Measurements from ENCODE around the gene ADAMTS14. TPM values are rescaled to one million over a fixed set of nuclear protein-coding genes. Genes with fewer than 3 reads are reported as not detected.

ADAMTS14 gene
- total RNA-seq, 1 donor from 2014 or later: 19.4 TPM

DNA sequence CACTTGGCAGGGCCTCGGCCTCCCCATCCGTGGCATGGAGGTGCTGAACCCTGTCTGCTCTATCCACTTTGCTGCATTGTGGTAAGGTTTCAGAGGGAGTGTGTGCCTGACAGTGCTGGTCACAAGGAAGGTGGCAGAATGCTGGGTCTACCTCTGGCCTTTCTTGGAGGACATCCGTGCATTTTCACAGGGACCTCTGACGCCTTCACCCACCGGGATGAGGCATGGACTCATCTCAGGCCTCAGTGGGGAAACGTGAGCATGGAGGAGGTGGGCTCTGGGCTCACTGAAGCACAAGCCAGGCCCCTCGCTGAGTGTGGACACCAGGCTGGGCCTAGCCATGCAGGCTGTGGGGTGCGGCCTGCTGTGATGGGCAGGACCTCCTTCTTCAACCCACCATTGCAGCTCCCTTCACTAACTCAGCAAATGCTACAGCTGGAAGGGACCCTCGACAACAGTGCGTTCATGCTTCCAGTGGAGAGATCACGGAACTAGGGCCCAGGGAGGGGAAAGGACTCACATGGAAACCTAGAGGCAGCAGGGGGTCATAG, 104.2 kb downstream of the ADAMTS14 start:
- DNase-seq (ENCODE audit: low read depth) (no peak), FAIRE-seq (no peak)
- no peak overlapping the region for H3K9ac ChIP-seq (ENCODE audit: low read length)
- Mint-ChIP-seq H3K4me3 (ENCODE audit: unreplicated experiment) (no peak overlapping the region), H3K36me3 (ENCODE audit: low read depth, unreplicated experiment) (peaks cover 2% of the 10 kb centered on the region), H3K27ac (ENCODE audit: unreplicated experiment) (no peak overlapping the region), H3K27me3 (ENCODE audit: low read depth, unreplicated experiment) (peaks cover 44% of the 10 kb centered on the region), H3K4me1 (ENCODE audit: low read depth, unreplicated experiment) (no peaks in the 10 kb centered on the region), H3K9me3 (ENCODE audit: unreplicated experiment) (no peaks in the 10 kb centered on the region)
- no peak overlapping the region for H3K27ac ChIP-seq (ENCODE audit: low read depth, low read length)
- no peaks in the 10 kb centered on the region for H3K4me1 ChIP-seq (ENCODE audit: insufficient read depth, low read length)
- H3K9me3 ChIP-seq (ENCODE audit: insufficient read depth, low read depth, low read length): no peaks in the 10 kb centered on the region
- H3K79me2 ChIP-seq (ENCODE audit: insufficient read depth, low read length): no peaks in the 10 kb centered on the region
- no peaks in the 10 kb centered on the region for H3K36me3 ChIP-seq (ENCODE audit: insufficient read depth, low read length)
- no peak overlapping the region for H3K4me2 ChIP-seq (ENCODE audit: low read length)
- no peaks in the 10 kb centered on the region for H4K20me1 ChIP-seq (ENCODE audit: insufficient read depth, low read length)
- no peaks in the 10 kb centered on the region for H3K27me3 ChIP-seq (ENCODE audit: insufficient read depth, low read length)
- no peak overlapping the region for H3K4me3 ChIP-seq (ENCODE audit: insufficient read depth, low read depth, low read length)
- no peak for TF ChIP-seq EZH2 (IDR thresholded peaks at IDR 0.05; ENCODE audit: insufficient read depth, low read length)
- TF ChIP-seq, protein P1, sequence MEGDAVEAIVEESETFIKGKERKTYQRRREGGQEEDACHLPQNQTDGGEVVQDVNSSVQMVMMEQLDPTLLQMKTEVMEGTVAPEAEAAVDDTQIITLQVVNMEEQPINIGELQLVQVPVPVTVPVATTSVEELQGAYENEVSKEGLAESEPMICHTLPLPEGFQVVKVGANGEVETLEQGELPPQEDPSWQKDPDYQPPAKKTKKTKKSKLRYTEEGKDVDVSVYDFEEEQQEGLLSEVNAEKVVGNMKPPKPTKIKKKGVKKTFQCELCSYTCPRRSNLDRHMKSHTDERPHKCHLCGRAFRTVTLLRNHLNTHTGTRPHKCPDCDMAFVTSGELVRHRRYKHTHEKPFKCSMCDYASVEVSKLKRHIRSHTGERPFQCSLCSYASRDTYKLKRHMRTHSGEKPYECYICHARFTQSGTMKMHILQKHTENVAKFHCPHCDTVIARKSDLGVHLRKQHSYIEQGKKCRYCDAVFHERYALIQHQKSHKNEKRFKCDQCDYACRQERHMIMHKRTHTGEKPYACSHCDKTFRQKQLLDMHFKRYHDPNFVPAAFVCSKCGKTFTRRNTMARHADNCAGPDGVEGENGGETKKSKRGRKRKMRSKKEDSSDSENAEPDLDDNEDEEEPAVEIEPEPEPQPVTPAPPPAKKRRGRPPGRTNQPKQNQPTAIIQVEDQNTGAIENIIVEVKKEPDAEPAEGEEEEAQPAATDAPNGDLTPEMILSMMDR (IDR thresholded peaks at IDR 0.05; ENCODE audit: insufficient read depth, low read depth, low read length): no peak
- H2AFZ ChIP-seq (ENCODE audit: low read depth, low read length): no peak overlapping the region

DNA sequence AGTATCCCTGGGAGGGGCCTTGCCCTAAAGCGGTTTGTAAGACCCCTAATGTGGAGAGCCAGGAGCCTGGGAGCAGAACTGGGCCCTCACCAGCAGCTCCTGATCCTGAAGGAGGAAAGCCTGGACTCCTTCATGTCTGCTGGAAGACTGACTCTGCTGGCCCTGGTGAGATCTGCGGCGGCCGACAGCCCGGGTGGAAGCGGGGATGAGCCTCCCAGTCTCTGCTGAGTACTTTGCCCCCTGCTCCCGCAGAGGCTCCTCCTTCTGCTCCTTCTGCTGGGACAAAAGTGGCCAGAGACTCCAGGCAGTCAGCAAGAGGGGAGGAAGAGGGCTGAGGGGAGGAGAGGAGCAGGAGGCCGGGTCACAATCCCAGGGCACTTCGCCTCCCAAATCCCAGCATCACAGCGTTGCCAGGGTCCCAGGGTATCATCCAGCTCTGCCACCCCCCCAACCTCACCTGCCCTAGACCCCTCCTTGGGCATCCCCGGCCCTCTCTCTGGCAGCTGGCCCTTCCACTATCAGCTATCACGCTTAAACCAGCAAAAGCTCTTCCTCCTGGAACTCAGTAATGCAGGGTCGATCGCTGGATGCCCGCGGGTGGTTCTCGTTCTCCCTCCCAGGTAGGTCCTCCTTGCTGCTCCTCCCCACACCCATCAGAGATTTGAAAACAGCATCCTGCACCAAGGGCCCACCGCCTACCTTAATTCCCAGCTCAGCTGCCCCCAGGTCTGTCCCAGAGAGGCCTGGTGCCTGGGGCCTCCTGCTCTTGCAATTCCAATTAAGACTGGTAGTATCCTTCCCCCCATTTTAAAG, 105.0 kb downstream of the ADAMTS14 start:
- Mint-ChIP-seq H3K36me3 (ENCODE audit: low read depth, unreplicated experiment) (peaks cover 2% of the 10 kb centered on the region), H3K27me3 (ENCODE audit: low read depth, unreplicated experiment) (peaks cover 41% of the 10 kb centered on the region), H3K4me1 (ENCODE audit: low read depth, unreplicated experiment) (no peaks in the 10 kb centered on the region), H3K27ac (ENCODE audit: unreplicated experiment) (no peak overlapping the region), H3K9me3 (ENCODE audit: unreplicated experiment) (no peaks in the 10 kb centered on the region), H3K4me3 (ENCODE audit: unreplicated experiment) (no peak overlapping the region)
- Histone ChIP-seq H3K36me3 (ENCODE audit: insufficient read depth, low read length) (no peaks in the 10 kb centered on the region), H3K4me3 (ENCODE audit: insufficient read depth, low read depth, low read length) (no peak overlapping the region), H3K9ac (ENCODE audit: low read length) (no peak overlapping the region), H3K27ac (ENCODE audit: low read depth, low read length) (no peak overlapping the region), H3K79me2 (ENCODE audit: insufficient read depth, low read length) (no peaks in the 10 kb centered on the region), H2AFZ (ENCODE audit: low read depth, low read length) (no peak overlapping the region), H4K20me1 (ENCODE audit: insufficient read depth, low read length) (no peaks in the 10 kb centered on the region), H3K4me1 (ENCODE audit: insufficient read depth, low read length) (no peaks in the 10 kb centered on the region), H3K27me3 (ENCODE audit: insufficient read depth, low read length) (no peaks in the 10 kb centered on the region), H3K9me3 (ENCODE audit: insufficient read depth, low read depth, low read length) (no peaks in the 10 kb centered on the region), H3K4me2 (ENCODE audit: low read length) (no peak overlapping the region)
- DNase-seq (ENCODE audit: low read depth) (no peak), FAIRE-seq (no peak)
- TF ChIP-seq, protein P1 (IDR thresholded peaks at IDR 0.05; ENCODE audit: insufficient read depth, low read depth, low read length): no peak
- no peak for TF ChIP-seq EZH2 (IDR thresholded peaks at IDR 0.05; ENCODE audit: insufficient read depth, low read length)

Measured in astrocyte (in vitro differentiated cells and primary cell).